AG09319 (cell line): Measurements from ENCODE around the gene DLGAP4.

Experiments
- DNase-seq: peaks from one replicate; pipeline ENCODE4 v3.0.0-alpha.2; 2010; ENCODE audit warnings: low read depth; ENCODE audit errors: extremely low read depth
- CTCF ChIP-seq: IDR thresholded peaks from 2 replicates; pipeline ENCODE4 v1.5.1; 2011; ENCODE audit warnings: low read depth, mild to moderate bottlenecking, inconsistent platforms, low read length, moderate library complexity

Gene DLGAP4

GRCh38 chr20:36344517-36345132, 38.5 kb downstream of the DLGAP4 start:
- no peak for TF ChIP-seq CTCF
- no peak for DNase-seq

- no peak for TF ChIP-seq CTCF
- no peak for DNase-seq
These were observed 40.1 kb downstream of the DLGAP4 start for GRCh38 chr20:36346256-36346655.

- no peak for TF ChIP-seq CTCF
- no peak for DNase-seq
These were observed 43.4 kb downstream of the DLGAP4 start for GRCh38 chr20:36349384-36350170.

GRCh38 chr20:36350439-36350838, 44.3 kb downstream of the DLGAP4 start:
- TF ChIP-seq CTCF: no peak
- no peak for DNase-seq

- no peak for DNase-seq
- TF ChIP-seq CTCF: no peak
These were observed 45.8 kb downstream of the DLGAP4 start for GRCh38 chr20:36351937-36352336.

GRCh38 chr20:36352843-36353553, 46.9 kb downstream of the DLGAP4 start:
- no peak for TF ChIP-seq CTCF
- DNase-seq: no peak

GRCh38 chr20:36353740-36354139, 47.6 kb downstream of the DLGAP4 start:
- no peak for DNase-seq
- no peak for TF ChIP-seq CTCF
